ENCODE results near the gene BMP7.

Gene BMP7

GRCh38 chr20:57224641-57225138 is 41.8 kb downstream of the BMP7 start:
- DNase-seq: no peak

- no peak for DNase-seq
These were observed 42.6 kb downstream of the BMP7 start for GRCh38 chr20:57223648-57224489.

GRCh38 chr20:57222631-57222950 is 43.9 kb downstream of the BMP7 start:
- DNase-seq: no peak

GRCh38 chr20:57221916-57222630 is 44.4 kb downstream of the BMP7 start:
- no peak for DNase-seq

GRCh38 chr20:57220337-57221145 is 45.9 kb downstream of the BMP7 start:
- DNase-seq: no peak

- no peak for DNase-seq
These were observed 47.3 kb downstream of the BMP7 start for GRCh38 chr20:57219071-57219677.

- no peak for DNase-seq
These were observed 48.0 kb downstream of the BMP7 start for GRCh38 chr20:57218489-57218888.

- DNase-seq: no peak
These were observed 48.6 kb downstream of the BMP7 start for GRCh38 chr20:57217802-57218201.

GRCh38 chr20:57216669-57217068 is 49.8 kb downstream of the BMP7 start:
- no peak for DNase-seq

GRCh38 chr20:57215826-57216471 is 50.5 kb downstream of the BMP7 start:
- DNase-seq: no peak

- DNase-seq: no peak
These were observed 51.0 kb downstream of the BMP7 start for GRCh38 chr20:57215426-57215825.

- no peak for DNase-seq
These were observed 51.5 kb downstream of the BMP7 start for GRCh38 chr20:57214948-57215347.

GRCh38 chr20:57214427-57214826 is 52.0 kb downstream of the BMP7 start:
- no peak for DNase-seq

GRCh38 chr20:57213924-57214323 is 52.5 kb downstream of the BMP7 start:
- no peak for DNase-seq

GRCh38 chr20:57213291-57213690 is 53.1 kb downstream of the BMP7 start:
- DNase-seq: no peak

GRCh38 chr20:57212534-57213276 is 53.7 kb downstream of the BMP7 start:
- DNase-seq: no peak

GRCh38 chr20:57211908-57212533 is 54.4 kb downstream of the BMP7 start:
- DNase-seq: no peak

GRCh38 chr20:57211406-57211805 is 55.0 kb downstream of the BMP7 start:
- DNase-seq: no peak

- no peak for DNase-seq
These were observed 55.5 kb downstream of the BMP7 start for GRCh38 chr20:57210911-57211280.

GRCh38 chr20:57210054-57210910 is 56.2 kb downstream of the BMP7 start:
- DNase-seq: no peak

Measured in CD4-positive, alpha-beta T cell treated with Interleukin-10 for 1 hour (primary cell).